Left renal cortex interstitium (tissue), 4 donors: ENCODE measurements around the gene DLGAP1. TPM values are rescaled to one million over a fixed set of nuclear protein-coding genes. Genes with fewer than 3 reads are reported as not detected.

Experiments
- DNase-seq, 4 donors: peaks; one replicate each; pipeline ENCODE4 v3.0.0-alpha.2; 2013; ENCODE audit warnings: low read depth in 4 of 4, low spot score in 2 of 4, missing footprints in 1 of 4
- polyA plus RNA-seq, 4 donors: library from polyadenylated mRNA; unstranded; fragments of 120-200 nt; gene quantifications; one replicate each; pipeline ENCODE4 v1.2.1, GENCODE V29; 2013; ENCODE audit not compliant: insufficient read length in 4 of 4

DLGAP1 gene
- polyA plus RNA-seq, 4 donors = 4.1 to 5.3 (median 4.9) TPM

DNA sequence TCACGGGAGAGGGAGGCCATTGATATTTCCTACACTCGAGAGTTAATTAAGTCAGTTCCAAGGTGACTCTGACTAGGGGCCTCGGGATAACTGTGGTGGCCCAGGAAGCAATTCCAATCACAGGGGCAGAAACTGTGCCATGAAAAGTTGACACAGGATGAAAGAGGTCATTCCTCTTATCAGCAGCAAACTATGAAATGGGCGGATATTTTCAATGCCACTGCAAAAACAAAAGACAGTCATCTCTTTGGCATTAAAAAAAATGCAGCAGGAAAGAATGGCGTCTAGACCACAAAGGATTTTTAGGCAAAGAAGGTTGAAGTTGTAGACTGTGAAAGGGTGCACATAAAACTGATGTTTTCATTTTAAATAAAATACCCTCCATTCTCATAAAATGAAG, 955.1 kb downstream of the DLGAP1 start:
- no peak for DNase-seq

DNA sequence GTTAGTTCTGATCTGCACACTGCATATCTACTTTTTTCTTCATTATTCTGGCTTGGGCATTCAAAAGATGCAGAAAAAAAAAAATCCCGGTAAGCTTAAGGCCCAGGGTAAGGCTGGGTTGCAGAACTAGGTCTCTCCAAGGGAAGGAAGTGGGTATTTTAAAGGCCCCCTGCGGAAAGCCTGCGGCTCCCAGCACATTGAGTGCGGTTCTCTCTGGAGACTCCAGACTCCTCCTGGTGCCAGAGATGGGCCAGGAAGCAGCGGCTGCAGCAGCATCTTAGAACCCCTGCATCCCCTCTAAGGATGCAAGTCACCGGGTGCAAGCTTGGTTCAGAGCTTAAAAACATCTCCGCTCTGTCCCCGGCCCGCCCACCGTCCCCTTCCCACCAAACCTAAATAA, 955.6 kb downstream of the DLGAP1 start:
- no peak for DNase-seq

DNA sequence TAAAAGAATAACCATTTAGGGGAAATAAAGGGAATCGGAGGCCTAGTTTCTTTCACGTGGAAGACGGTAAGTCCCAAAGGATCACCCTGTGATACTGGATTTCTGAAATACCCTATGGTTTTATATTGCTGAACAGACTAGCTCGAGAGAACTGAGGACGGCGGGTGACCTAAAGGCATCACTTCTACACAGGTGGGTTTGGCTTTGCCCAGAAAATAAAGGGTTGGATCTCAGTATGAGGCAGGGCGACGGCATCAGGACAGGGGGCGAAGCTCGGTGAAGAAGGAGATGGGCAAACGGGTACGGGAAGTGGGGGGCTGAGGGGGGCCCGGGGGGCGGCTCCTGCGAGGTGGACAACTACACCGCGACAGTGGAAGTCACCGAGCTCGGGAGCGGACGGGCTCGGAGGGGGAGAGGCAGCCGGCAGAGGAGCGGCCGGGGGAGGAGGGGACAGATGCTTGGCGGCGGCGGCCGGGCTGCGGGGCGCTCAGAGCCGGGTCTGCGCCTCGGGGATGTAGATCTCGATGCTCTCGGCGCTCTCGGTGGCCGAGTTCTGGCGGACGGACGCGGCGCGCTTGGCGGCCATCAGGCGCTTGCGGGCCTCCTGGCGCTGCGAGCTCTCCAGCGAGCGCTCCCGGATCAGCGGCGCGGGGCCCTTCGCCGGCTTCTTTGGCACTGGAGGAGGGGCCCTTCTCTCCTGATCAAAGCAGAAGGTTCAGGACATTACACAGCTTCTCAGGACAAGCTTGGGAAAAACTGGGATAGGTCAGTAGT, 956.2 kb downstream of the DLGAP1 start:
- peak in 1 of 4 donors; percentile 36 for DNase-seq

DNA sequence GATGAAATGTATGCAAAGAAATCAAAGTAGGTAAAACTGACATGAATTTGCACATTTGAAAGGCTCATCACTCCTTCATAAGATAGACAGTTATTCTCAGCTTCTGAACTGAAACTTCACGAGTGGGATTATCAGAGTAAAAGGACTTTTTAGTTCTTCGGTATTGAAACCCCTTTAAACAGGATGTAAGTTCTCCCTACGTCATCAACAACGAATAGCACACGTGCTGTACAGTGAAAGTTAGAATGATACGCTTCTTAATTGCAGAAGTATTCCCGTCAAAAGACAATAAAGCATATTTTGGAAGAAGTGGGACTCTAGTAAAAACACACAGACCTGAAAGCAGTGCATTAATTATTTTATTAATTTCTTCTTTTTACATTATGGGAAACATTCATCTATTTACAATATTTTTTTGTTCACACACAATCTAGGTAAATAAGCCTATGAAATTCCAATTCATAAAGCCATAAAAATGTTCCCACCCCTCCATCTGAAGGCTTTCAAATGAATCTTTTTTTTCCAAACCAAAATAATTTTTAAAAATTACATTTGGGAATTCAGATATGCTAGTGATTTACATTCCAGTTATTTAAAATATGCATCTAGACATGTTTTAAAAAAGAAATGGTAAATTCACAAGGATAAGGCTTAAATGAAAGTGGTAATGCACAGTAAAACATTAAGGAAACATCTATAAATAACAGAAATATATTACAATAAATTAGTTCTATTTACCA, 959.2 kb downstream of the DLGAP1 start:
- no peak for DNase-seq

DNA sequence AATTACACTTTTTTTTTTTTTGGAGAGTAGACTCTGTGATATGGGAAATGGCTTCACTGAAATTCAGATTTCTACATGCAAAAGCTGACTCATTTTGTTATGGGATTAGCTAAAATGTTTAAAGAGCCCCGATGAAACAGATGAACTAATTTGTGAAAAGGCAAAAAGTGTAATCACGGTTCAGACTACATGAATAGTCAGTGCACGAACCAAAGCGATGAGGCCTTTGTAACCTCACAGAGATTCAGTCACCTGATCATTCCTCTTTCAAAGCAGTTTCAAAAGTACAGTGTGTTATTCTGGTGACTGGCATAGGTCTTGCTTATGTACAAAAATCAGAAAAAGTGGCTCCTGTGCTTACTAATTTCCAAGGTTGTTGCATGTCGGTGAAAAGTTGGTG, 960.5 kb downstream of the DLGAP1 start:
- no peak for DNase-seq

DNA sequence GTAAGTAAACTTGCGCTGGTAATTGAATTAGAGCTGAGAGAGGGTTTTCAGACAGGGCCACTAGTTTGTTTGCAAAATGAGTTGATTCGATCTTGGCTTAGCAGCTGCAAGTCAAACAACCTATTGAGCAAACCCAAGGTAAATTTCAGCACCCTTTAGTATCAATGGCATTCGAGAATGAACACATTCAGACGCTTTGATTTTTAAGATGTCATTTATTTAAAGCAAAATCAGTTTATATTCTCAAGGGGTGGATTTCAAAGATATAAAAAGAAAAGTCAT, 960.9 kb downstream of the DLGAP1 start:
- DNase-seq = no peak

DNA sequence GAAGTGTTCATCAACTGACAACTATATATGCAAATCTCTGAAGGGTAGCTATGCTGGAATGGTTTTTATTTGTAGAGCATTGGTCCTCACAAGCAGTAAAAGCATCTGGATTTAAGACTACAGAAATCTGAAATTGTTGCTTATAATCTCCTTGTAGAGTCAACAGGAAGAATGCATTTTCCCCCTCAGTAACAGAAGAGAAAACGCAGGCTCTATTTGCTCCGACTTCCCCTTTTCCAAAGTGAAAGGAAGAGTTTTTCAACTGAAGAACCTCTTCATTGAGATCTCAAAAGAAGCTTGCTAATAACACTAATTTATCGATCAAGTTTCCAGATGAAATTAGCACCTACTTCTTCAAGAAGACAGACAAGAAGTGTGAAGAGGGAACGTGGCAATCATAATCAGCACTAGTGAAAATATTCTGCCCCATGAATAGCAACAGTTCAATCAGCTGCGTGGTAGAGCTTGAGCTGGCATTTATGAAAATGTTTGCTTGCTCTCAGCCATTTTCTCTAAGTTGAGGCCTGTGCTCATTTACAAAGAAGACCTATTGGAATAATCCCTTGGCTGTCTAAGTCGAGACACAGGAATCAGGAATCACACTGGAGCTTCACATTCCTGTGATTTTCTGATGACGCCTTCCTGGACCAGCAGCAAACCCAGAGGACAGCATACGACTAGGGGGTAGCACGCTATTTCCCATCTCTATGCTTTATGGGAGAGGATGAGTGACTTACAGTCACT, 961.4 kb downstream of the DLGAP1 start:
- no peak for DNase-seq

DNA sequence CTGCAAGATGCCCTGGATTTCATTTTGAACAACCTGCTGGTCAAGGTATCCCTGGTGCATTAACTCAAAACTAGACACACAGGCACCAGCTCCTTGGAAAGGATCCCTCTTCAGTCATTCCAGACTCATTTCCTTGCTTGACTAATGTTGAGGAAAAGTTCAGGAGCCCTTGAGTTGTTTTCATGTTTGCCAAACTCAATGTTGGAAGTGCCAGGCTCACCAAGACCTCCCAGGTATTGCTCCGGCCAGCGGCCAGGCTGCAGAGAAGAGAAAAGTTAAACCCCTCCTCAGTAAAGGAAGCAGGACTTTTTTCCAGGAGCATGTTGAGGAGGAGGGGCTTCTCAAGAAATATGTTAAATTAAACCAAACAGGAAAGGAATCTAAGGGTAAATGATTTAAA, 962.4 kb downstream of the DLGAP1 start:
- DNase-seq = no peak

DNA sequence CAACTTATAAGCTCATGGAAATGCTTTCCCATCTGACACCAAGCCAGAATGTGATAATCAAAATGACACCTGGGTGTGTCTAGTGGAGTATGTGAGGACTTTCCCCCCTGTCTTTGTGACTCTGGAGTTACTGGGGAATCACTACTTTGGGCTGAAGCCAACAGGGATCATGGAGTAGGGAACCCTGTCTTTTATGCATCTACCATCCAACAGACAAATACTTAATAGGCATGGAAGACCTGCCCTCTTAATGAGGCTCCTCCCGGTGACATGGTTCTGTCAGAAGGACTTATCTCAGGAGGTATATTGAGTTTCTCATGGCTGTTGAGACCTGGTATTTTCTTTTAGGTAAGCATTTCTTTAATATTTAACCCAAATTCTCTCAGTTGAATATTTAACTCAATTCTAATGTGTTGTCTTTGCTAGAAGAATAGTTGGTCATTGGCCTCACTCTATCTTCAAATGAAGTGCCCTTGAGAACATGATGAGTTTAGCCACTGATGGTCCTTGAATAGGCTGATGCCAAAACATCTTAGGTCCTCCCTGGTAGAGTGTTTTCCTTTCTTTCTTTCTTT, 963.0 kb downstream of the DLGAP1 start:
- no peak for DNase-seq

DNA sequence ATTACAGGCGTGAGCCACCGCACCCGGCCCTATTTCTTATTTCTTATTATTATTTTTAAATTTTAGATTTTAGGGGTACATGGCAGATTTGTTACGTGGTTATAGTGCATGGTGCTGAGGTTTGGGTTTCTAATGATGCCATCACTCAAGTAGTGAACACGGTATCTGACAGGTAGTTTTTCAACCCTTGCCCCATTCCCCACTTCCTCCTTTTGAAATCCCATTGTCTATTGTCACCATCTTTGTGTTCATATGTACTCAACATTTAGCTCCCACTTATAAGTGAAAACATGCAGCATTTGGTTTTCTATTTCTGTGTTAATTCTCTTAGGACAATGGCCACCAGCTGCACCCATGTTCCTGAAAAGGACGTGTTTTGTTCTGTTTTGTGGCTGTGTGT, 965.6 kb downstream of the DLGAP1 start:
- no peak for DNase-seq

DNA sequence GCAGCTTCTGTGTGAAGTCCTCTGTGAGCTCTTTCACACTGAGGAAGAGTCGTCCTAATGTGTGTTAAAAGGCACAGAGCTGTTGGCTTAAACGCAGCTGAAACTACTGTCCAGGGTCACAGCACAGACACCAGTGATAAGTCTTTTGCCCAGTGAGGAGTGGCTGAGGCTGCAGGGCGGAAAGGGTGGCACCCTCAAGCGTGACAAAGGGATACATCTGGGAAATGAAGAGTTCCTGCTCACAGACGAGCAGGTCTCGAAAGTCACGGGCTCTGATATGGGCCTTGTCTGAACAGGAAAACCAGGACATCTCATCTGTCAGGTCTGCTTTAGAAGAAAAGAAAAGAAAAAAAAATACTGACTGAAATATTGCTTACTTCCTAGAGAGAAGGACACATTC, 968.6 kb downstream of the DLGAP1 start:
- DNase-seq = no peak

DNA sequence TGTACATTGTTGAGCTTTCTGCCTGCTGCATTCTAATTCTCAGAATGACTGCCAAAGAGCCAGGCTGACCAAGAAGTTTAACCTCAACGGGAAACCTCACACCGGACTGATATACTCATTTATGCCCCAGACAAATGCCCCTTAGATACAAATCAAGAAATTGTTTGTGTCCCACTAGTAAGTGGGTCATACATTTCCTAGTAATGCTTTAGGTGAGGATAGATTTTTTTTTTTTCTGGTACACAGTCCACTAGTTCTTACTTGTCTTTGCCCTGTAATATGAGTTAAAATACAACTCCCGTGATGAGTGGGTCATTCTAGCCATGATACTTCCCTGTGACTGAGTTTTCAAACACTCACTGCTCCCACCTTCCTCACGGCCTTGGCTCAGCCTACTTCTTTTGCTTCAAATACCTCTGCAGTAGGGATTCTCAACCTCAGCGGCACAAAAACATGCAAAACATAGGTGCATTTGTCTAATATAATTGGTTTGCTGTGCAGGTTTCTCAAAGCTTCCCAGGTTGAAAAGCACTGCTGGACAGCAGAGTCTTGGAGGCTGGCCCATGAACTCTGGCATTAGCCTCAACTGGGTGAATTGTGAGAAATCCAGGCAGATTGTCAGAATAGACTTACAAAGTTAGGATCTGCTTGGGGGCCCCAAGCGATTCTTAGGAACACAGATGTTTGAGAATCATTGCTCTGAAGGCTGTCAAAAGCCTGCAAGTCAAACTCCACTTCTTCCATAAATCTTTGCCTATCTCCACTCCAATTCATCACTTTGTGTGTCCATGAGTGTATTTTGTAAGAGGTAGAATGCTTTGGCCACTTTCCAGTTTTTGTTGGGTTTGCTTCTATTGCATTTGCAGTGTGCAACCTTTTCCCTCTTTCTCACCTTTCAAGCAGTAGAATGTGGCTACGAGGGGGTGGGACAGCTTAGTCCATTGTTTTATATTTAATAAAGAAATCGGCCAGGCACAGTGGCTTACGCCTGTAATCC, 969.7 kb downstream of the DLGAP1 start:
- no peak for DNase-seq

DNA sequence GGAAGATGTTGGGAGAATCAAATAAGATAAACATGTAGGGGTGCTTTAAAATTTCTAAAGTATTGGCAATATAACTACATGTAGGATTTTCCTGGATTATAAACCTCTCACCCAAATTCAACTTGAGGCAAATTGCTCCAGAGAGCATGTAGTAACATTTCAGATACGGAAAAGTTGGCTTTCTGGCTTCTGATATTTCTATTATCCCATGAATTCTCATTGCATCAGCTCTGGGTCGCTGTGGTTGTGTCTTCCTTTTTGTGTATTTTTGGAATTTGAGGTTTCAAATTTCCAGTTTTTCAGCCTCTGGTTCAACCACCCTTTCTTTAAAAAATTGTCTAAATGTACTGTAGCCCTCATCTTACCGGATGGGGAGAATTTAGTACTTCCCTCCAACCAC, 972.8 kb downstream of the DLGAP1 start:
- no peak for DNase-seq

DNA sequence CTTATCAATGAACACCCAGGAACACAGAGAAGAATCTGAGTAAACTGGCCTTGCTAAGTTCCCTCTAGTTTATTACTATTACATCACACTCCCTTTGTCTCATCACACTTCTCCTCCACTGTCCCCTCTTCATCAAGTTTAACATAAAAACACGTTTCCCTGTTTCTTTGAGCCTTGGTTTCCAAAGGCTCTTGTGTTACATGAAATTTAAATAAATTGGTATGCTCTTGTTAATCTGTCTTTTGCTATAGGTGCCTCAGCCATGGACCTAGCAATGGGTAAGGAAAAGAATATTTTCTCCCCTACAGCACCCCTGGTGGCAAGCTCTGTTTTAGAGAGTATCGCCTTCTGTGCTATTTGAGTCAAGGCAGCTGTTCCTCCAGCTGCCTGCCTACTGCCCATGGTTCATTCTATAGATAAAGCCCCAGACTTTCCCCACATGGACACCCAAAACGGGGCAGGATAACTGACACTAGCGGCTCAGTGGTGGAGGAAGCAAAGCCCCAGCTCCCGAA, 973.4 kb downstream of the DLGAP1 start:
- peak in 1 of 4 donors; percentile 55 for DNase-seq

DNA sequence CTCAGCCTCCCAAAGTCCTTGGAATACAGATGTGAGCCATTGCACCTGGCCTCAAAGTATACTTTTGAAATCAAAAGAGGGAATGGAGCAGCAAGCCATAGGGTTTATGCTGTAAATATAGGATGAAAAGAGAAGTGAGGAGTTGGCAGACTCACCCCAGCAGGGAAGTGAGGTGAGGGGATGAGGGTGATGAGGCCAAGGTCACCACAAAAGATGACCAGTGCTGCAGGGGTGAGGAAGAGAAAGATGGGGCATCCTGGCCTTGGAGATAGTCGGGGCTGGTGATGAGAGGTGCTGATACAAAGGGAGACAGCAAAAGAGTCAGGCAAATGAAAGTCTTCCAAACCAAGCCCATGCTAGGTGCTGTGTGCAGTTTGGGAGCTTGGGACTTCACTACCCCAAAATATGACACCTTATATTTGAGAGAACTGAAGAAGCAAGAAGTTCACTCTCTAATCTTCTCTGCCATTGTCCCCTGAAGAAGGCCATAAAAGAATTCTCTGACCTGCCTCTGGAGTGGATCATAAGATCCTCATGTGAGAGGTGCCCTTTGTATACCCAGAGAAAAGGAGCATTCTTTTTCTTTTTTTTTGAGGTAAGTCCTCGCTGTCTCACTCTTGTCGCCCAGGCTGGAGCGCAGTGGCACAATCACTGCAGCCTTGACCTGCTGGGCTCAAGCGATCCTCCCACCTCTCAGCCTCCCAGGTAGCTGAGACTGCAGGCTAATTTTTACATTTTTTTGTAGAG, 974.1 kb downstream of the DLGAP1 start:
- DNase-seq = no peak

DNA sequence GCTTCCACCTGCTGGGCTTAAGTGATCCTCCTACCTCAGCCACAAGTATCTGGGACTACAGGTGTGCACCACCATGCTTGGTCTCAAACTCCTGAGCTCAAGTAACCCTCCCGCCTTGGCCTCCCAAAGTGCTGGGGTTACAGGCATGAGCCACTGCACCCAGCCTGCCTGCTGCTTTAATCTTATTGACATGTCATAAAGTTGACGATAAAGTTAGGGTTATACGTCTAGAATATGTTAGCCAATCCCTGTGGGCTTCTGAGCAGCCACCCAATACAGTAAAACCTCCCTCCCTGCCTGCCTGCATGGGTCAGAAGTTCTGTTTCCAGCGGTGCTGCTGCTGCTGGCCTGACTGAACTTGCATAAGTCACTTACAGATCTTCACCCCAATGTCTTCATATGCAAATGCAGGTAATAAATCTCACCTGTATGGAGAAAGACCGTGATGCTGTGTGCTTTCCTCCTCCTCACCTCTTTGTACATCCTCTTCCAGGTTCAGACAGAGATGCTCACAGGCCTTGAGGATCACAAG, 975.1 kb downstream of the DLGAP1 start:
- no peak for DNase-seq

DNA sequence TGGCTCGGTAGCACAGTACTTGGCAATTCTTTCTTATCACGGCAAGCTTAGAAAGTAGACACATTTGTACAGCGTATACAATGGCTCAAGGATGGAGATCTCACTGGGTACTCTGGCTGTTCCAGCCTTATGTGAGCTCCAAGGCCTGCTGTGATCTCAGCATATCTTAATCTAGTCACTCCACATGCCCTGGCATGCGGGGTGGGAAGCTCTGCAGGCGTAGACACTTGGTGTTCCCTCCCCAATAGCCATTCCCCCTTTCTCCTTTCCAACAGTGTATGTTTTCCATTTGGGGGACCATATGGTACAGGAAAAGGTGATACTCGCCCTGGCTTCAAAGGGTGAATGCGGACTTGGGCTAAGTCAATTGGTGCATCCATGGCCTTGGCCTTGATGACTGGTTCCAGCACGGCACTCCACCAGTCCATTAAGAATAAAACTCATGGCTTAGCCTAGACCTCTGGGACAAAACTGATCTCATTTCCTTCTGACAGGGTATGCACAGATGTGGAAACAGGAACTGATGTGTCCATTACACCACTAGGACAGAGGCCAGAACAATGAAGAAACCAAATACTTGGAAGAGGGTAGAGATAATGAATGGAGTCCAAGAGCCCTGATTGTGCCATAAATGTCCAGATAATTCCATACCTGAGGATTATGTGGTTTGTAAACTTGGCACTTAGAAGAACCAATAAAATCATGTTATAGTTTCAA, 976.7 kb downstream of the DLGAP1 start:
- no peak for DNase-seq
